ENCODE measurements around the gene GBF1.

GBF1 gene

GRCh38 chr10:102371295-102371694 lies 126.0 kb downstream of the GBF1 start:
- TF ChIP-seq, protein P1, sequence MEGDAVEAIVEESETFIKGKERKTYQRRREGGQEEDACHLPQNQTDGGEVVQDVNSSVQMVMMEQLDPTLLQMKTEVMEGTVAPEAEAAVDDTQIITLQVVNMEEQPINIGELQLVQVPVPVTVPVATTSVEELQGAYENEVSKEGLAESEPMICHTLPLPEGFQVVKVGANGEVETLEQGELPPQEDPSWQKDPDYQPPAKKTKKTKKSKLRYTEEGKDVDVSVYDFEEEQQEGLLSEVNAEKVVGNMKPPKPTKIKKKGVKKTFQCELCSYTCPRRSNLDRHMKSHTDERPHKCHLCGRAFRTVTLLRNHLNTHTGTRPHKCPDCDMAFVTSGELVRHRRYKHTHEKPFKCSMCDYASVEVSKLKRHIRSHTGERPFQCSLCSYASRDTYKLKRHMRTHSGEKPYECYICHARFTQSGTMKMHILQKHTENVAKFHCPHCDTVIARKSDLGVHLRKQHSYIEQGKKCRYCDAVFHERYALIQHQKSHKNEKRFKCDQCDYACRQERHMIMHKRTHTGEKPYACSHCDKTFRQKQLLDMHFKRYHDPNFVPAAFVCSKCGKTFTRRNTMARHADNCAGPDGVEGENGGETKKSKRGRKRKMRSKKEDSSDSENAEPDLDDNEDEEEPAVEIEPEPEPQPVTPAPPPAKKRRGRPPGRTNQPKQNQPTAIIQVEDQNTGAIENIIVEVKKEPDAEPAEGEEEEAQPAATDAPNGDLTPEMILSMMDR (conservative IDR thresholded peaks at IDR 0.05): no peak
- no peak overlapping the region for H3K27ac ChIP-seq

- TF ChIP-seq, protein P1 (conservative IDR thresholded peaks at IDR 0.05): 0 out of 2 replicates have a peak, but pooled peaks have one; percentile 10
- no peak overlapping the region for H3K27ac ChIP-seq
Observed at GRCh38 chr10:102375250-102375649, 129.9 kb downstream of the GBF1 start.

- TF ChIP-seq, protein P1 (conservative IDR thresholded peaks at IDR 0.05): no peak
- H3K27ac ChIP-seq: no peak overlapping the region
Observed at GRCh38 chr10:102375867-102376266, 130.5 kb downstream of the GBF1 start.

- H3K27ac ChIP-seq: no peak overlapping the region
- TF ChIP-seq, protein P1 (conservative IDR thresholded peaks at IDR 0.05): no peak
Observed at GRCh38 chr10:102376901-102377300, 131.6 kb downstream of the GBF1 start.

- H3K27ac ChIP-seq: no peak overlapping the region
- TF ChIP-seq, protein P1 (conservative IDR thresholded peaks at IDR 0.05): no peak
Observed at GRCh38 chr10:102379383-102379782, 134.1 kb downstream of the GBF1 start.

- H3K27ac ChIP-seq: no peak overlapping the region
- TF ChIP-seq, protein P1 (conservative IDR thresholded peaks at IDR 0.05): no peak
Observed at GRCh38 chr10:102381983-102382382, 136.7 kb downstream of the GBF1 start.

GRCh38 chr10:102382871-102383270 lies 137.5 kb downstream of the GBF1 start:
- TF ChIP-seq, protein P1 (conservative IDR thresholded peaks at IDR 0.05): no peak

More at GRCh38 chr10:102382871-102383270, 137.5 kb downstream of the GBF1 start:
- H3K27ac ChIP-seq: no peak overlapping the region
